GM12874 (cell line): Measurements from ENCODE around the gene GHDC.

Experiments used
- TF ChIP-seq, protein P1 (sequence below): IDR thresholded peaks from 2 replicates; pipeline ENCODE4 v1.5.1; 2011; ENCODE audit warnings: low read depth, mild to moderate bottlenecking, control low read depth, low read length, moderate library complexity; ENCODE audit not compliant: insufficient read depth

GHDC gene

DNA sequence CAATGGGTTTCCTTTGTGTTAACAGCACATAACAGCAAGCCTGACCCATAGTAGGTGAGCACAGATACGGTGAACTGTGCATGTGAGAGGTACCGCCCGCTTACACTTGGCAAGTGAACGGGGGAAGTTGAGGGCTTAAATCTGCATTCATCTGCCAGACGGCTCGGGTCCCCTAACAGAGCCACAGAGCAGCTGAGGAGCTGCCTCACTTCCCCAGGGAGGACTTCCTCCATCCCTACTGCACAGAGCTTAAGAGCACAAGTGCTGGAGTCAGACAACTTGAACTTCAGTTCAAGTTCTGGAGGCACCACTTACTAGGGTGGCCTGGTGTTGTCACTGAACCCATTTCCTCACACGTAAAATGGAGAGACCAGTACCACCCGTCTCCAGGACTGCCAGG lies 52.9 kb downstream of the GHDC start:
- TF ChIP-seq, protein P1, sequence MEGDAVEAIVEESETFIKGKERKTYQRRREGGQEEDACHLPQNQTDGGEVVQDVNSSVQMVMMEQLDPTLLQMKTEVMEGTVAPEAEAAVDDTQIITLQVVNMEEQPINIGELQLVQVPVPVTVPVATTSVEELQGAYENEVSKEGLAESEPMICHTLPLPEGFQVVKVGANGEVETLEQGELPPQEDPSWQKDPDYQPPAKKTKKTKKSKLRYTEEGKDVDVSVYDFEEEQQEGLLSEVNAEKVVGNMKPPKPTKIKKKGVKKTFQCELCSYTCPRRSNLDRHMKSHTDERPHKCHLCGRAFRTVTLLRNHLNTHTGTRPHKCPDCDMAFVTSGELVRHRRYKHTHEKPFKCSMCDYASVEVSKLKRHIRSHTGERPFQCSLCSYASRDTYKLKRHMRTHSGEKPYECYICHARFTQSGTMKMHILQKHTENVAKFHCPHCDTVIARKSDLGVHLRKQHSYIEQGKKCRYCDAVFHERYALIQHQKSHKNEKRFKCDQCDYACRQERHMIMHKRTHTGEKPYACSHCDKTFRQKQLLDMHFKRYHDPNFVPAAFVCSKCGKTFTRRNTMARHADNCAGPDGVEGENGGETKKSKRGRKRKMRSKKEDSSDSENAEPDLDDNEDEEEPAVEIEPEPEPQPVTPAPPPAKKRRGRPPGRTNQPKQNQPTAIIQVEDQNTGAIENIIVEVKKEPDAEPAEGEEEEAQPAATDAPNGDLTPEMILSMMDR: no peak
